ENCODE data around the gene LRRK2.

The LRRK2 gene

DNA sequence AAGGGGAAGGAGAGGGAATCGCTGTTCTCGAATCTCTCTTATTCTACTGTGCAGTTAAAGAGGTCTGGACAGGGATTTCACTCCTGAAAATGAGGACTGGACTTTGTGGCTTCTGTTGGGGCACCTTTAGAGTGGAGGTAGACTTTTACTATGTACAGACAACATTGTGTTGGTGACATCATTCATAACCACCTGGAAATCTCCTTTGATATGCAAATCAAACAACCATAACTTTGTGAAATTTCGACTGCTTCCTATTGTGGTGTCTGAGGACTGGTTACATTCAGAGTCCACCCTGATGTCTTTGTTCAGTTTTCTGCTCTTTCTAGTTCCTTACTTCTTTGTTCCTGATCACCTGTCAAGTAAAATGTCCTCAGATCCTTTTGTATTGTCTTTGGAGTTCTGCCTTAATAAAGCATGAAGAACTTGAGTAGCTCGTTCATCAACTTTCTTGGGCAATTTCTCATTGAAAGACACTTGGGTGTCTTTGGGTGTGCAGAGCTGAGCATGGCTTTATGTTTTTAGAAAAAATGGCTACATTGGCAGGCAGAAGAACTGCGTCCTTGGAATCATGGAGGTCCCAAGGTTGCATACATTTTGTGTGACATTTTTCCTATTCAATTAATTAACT lies 29.8 kb downstream of the LRRK2 start:
- Histone ChIP-seq H3K4me2 (ENCODE audit: low read length) (no peak overlapping the region), H3K4me1 (ENCODE audit: low read length) (peaks cover 3% of the 10 kb centered on the region; the same call in 1 of the 2 replicates), H3K4me3 (ENCODE audit: low read length) (no peak overlapping the region), H3K36me3 (replicated peaks; ENCODE audit: low read depth, low read length) (peaks cover 7% of the 10 kb centered on the region), H2AFZ (ENCODE audit: low read depth, low read length) (no peak overlapping the region), H3K27me3 (ENCODE audit: low read depth, low read length) (no peaks in the 10 kb centered on the region), H3K27ac (ENCODE audit: low read length) (no peak overlapping the region), H3K79me2 (ENCODE audit: low read length) (no peaks in the 10 kb centered on the region), H3K9ac (ENCODE audit: low read length) (no peak overlapping the region), H4K20me1 (ENCODE audit: insufficient read depth, low read length) (no peaks in the 10 kb centered on the region), H3K9me3 (ENCODE audit: insufficient read depth, low read length) (no peaks in the 10 kb centered on the region)
- TF ChIP-seq, protein P1, sequence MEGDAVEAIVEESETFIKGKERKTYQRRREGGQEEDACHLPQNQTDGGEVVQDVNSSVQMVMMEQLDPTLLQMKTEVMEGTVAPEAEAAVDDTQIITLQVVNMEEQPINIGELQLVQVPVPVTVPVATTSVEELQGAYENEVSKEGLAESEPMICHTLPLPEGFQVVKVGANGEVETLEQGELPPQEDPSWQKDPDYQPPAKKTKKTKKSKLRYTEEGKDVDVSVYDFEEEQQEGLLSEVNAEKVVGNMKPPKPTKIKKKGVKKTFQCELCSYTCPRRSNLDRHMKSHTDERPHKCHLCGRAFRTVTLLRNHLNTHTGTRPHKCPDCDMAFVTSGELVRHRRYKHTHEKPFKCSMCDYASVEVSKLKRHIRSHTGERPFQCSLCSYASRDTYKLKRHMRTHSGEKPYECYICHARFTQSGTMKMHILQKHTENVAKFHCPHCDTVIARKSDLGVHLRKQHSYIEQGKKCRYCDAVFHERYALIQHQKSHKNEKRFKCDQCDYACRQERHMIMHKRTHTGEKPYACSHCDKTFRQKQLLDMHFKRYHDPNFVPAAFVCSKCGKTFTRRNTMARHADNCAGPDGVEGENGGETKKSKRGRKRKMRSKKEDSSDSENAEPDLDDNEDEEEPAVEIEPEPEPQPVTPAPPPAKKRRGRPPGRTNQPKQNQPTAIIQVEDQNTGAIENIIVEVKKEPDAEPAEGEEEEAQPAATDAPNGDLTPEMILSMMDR (IDR thresholded peaks at IDR 0.05; ENCODE audit: low read depth, low read length) = no peak

DNA sequence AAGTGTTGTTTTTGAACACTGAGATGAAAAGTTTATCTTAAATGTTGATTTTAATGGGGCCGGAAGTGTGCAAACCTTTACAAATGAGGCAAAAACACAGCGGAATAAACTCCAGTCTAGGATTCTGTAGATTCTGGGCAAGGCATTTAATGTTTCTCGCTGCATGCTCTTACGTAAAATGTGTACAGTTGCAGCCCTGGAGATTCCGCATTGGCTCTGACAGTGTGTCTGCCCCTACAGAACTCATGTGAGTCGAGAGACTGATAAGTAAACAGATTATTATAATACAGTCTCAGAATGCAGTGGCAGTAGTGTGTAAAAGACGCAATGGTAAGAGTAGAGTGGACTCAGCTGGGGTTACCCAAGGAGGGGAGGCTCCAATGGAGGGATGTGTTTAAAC lies 33.6 kb downstream of the LRRK2 start:
- Histone ChIP-seq H3K36me3 (replicated peaks; ENCODE audit: low read depth, low read length) (peaks cover 3% of the 10 kb centered on the region), H3K9me3 (ENCODE audit: insufficient read depth, low read length) (no peaks in the 10 kb centered on the region), H3K27me3 (ENCODE audit: low read depth, low read length) (no peaks in the 10 kb centered on the region), H3K4me1 (ENCODE audit: low read length) (peaks cover 23% of the 10 kb centered on the region), H3K27ac (ENCODE audit: low read length) (no peak overlapping the region), H3K4me2 (ENCODE audit: low read length) (no peak overlapping the region), H3K79me2 (ENCODE audit: low read length) (no peaks in the 10 kb centered on the region), H3K4me3 (ENCODE audit: low read length) (no peak overlapping the region), H4K20me1 (ENCODE audit: insufficient read depth, low read length) (no peaks in the 10 kb centered on the region), H2AFZ (ENCODE audit: low read depth, low read length) (no peak overlapping the region), H3K9ac (ENCODE audit: low read length) (no peak overlapping the region)
- no peak for TF ChIP-seq EZH2phosphoT487 (IDR thresholded peaks at IDR 0.05; ENCODE audit: low read depth)
- TF ChIP-seq, protein P1 (IDR thresholded peaks at IDR 0.05; ENCODE audit: low read depth, low read length) = no peak

DNA sequence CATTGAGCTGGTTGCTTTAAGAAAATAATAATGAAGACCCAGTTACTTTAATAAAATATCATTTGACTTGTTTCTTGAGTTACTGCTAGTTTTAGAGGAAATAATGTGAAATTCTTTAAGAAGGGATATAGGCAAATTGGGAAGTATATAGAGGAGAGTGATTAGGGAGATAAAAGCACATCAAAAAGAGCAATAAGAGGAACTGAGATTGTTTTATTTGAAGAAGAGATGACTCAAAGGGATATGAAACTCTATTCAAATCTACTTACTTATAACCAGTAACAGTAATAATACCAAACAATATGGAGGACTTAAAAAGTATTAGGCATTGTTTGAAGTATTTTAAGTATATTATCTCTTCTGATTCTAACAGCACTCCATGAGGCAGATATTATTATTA lies 37.1 kb downstream of the LRRK2 start:
- H3K4me2 ChIP-seq (ENCODE audit: low read length) = peak overlapping the region; percentile 64
- H4K20me1 ChIP-seq (ENCODE audit: insufficient read depth, low read length) = no peaks in the 10 kb centered on the region
- peak overlapping the region; percentile 44 for H3K9ac ChIP-seq (ENCODE audit: low read length)
- no peaks in the 10 kb centered on the region for H3K27me3 ChIP-seq (ENCODE audit: low read depth, low read length)
- peaks cover 7% of the 10 kb centered on the region for H3K9me3 ChIP-seq (ENCODE audit: insufficient read depth, low read length)
- H3K79me2 ChIP-seq (ENCODE audit: low read length) = no peaks in the 10 kb centered on the region
- no peak for TF ChIP-seq EZH2phosphoT487 (IDR thresholded peaks at IDR 0.05; ENCODE audit: low read depth)
- TF ChIP-seq, protein P1 (IDR thresholded peaks at IDR 0.05; ENCODE audit: low read depth, low read length) = no peak
- H3K27ac ChIP-seq (ENCODE audit: low read length) = peak overlapping the region; percentile 79
- H3K4me3 ChIP-seq (ENCODE audit: low read length) = peak overlapping the region; percentile 18; the same call in 1 of the 2 replicates
- H3K4me1 ChIP-seq (ENCODE audit: low read length) = peaks cover 36% of the 10 kb centered on the region
- H3K36me3 ChIP-seq (replicated peaks; ENCODE audit: low read depth, low read length) = peaks cover 14% of the 10 kb centered on the region
- no peak overlapping the region for H2AFZ ChIP-seq (ENCODE audit: low read depth, low read length)

DNA sequence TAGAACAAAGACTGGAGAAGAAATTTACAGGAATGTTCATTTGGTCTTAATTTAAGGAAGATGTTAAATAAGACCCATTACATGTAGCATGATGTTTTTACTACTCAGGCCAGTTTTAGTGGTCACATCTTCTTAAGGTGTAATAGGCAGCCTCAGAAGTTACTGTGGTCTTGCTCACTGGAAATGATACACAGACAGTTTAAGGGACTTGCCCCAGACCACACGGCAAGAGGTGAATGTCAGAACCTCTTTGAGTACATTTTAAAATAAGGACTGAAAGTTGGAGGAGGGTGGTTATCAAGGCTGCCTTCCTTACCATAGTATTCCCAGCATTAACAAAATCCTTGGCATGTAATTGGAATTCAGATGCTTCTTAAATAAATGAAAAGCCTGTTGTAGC lies 37.9 kb downstream of the LRRK2 start:
- Histone ChIP-seq H3K4me1 (ENCODE audit: low read length) (peaks cover 36% of the 10 kb centered on the region), H3K79me2 (ENCODE audit: low read length) (no peaks in the 10 kb centered on the region), H3K9ac (ENCODE audit: low read length) (peak overlapping the region; percentile 44), H3K27me3 (ENCODE audit: low read depth, low read length) (no peaks in the 10 kb centered on the region), H4K20me1 (ENCODE audit: insufficient read depth, low read length) (no peaks in the 10 kb centered on the region), H3K36me3 (replicated peaks; ENCODE audit: low read depth, low read length) (peaks cover 14% of the 10 kb centered on the region), H3K27ac (ENCODE audit: low read length) (peak overlapping the region; percentile 79), H3K4me2 (ENCODE audit: low read length) (peak overlapping the region; percentile 64), H3K4me3 (ENCODE audit: low read length) (peak overlapping the region; percentile 18; the same call in 1 of the 2 replicates), H3K9me3 (ENCODE audit: insufficient read depth, low read length) (peaks cover 7% of the 10 kb centered on the region), H2AFZ (ENCODE audit: low read depth, low read length) (no peak overlapping the region)
- no peak for TF ChIP-seq EZH2phosphoT487 (IDR thresholded peaks at IDR 0.05; ENCODE audit: low read depth)
- TF ChIP-seq, protein P1 (IDR thresholded peaks at IDR 0.05; ENCODE audit: low read depth, low read length) = no peak
